Hepatocyte (in vitro differentiated cells): ENCODE data around the gene PTPN13.

Experiments used
- CTCF ChIP-seq: fragments of 200-600 bp; sonication (generic); IDR thresholded peaks from 2 replicates; pipeline ENCODE4 v1.5.1; 2016; ENCODE audit warnings: antibody characterized with exemption, mild to moderate bottlenecking; ENCODE audit not compliant: poor library complexity
- EZH2phosphoT487 ChIP-seq: fragments of 200-600 bp; sonication (generic); IDR thresholded peaks from one replicate; pipeline ENCODE4 v1.6.1; 2018; ENCODE audit warnings: antibody characterized with exemption, mild to moderate bottlenecking, low read depth, moderate library complexity; ENCODE audit not compliant: unreplicated experiment, severe bottlenecking

- TF ChIP-seq CTCF = no peak
- no peak for TF ChIP-seq EZH2phosphoT487
These were observed 165.2 kb downstream of the PTPN13 start for GRCh38 chr4:86759298-86759697.
